ENCODE results near the gene GP1BA.

Gene GP1BA

DNA sequence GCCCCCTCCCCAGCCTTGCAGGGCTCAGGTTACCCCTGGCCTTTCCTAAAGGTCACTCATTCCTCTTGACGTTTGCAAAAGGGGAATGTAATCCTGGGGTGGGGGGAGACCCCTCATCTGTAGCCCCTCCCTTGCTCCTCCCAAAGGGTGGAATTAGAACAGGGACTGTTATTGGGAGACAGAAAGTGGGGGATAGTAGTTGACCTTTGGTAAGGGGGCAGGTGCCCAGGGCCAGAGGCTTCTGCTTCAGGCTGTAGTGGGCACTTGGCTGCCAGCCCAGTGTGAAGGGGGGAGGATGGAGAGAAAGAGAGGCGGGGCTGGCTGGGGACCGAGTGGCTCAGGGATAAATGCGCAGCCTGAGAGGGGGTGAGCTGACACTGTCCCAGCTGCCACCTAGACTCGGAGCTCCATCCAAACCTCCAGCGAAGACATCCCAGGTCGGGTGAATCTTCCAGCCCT is 18.7 kb downstream of the GP1BA start, which contains the start of gene ENO3:
Gene ENO3 (plus strand): TSS at position 374 of the 459 bp plus-strand sequence. CDS start 711 bp downstream, outside the sequence.
- DNase-seq (ENCODE audit: low read depth): no peak

GRCh38 chr17:4951486-4951885 is 19.4 kb downstream of the GP1BA start:
- no peak for DNase-seq (ENCODE audit: low read depth)

DNA sequence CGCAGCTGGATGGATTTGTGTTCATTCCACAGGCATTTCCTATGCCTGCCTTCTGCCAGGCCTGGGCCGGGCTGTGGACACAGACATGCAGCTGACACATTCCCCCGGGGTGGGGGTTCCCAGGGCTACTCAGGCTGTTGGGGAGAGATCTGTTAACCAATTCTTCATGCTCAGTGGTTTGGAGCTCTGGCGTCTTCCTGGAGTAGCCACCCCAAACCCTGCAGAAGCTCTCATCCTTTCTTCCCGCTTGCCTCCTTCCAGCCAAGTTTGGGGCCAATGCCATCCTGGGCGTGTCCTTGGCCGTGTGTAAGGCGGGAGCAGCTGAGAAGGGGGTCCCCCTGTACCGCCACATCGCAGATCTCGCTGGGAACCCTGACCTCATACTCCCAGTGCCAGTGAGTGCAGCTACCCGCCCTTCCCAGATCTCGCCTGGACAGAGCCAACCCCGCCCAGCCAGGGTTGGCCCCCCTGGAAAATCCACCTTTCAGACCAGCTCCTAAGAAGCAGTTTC is 21.4 kb downstream of the GP1BA start:
- no peak for DNase-seq (ENCODE audit: low read depth)

GRCh38 chr17:4955091-4955490 is 23.0 kb downstream of the GP1BA start:
- DNase-seq (ENCODE audit: low read depth): no peak

DNA sequence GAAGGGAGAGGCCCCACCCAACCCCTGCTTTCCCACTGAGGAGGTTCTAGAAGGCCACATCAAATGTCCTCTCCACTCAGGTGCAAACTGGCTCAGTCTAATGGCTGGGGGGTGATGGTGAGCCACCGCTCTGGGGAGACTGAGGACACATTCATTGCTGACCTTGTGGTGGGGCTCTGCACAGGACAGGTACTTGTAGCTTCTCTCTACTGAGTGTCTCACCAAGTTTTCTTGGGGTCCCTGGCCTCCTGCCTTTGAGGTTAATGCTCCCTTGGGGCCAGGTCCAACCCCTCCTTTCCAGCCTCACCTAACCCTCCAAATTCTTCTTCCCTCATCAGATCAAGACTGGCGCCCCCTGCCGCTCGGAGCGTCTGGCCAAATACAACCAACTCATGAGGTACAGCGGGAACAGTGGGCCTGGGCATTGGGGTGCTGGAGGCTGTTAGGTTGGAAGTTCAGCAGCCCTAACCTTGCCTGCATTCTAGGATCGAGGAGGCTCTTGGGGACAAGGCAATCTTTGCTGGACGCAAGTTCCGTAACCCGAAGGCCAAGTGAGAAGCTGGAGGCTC is 24.5 kb downstream of the GP1BA start:
- no peak for DNase-seq (ENCODE audit: low read depth)

DNA sequence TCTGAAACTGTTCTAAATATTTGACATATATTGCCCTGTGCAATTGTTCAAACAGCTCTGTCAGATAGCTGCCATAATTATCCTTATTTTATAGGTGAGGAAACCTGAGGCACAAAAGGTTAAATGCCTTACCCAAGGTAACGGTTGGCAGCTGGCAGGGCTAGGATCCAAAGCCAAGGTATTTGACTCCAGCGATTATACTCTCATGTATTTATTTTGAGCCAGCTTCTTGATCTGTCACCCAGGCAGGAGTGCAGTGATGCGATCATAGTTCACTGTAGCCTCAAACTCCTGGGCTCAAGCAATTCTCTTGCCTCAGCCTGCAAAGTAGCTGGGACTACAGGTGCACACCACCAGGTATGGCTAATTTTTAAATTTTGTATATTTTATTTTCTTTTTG is 26.0 kb downstream of the GP1BA start:
- no peak for DNase-seq (ENCODE audit: low read depth)

GRCh38 chr17:4959261-4959965 is 27.3 kb downstream of the GP1BA start:
- DNase-seq (ENCODE audit: low read depth): no peak

- no peak for DNase-seq (ENCODE audit: low read depth)
Observed at GRCh38 chr17:4960279-4960922, 28.3 kb downstream of the GP1BA start.

- no peak for DNase-seq (ENCODE audit: low read depth)
Observed at GRCh38 chr17:4965311-4965986, 33.4 kb downstream of the GP1BA start.

DNA sequence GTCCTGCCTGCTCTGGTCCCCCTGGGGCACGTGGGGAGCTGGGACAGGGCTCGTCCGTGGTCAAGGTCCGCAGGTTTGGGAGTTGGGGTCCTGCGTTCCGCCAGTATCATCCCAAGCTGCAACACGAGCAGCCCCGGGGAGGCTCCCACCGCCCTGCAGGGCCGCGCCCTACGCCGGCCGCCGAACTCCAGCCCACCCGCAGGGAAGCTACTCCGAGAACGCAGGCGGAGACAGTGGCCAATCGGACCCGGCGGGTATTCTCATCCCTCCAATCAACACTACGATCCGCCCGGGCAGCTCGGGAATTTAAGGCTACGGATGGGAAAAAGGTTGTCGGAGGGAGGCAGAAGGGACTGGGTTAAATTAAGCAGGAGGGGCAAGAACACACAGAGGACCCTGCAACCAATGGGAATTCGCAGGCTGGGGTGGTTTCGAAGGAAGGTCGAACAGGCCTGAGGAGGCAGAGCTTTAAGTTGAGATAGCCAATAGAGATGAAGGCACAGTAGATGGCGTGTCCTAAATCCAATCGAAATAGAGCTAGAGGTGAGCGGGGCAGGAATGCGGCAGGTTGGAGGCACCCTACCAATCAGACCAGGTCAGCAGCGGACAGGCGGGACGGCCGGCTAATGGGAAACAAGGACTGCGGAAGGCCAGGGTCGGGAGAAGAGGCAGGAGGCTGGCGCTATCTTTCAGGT is 34.9 kb downstream of the GP1BA start:
- DNase-seq (ENCODE audit: low read depth): peak; percentile 83

GRCh38 chr17:4967539-4968485 is 35.7 kb downstream of the GP1BA start, which contains the start of gene SPAG7:
SPAG7 (minus strand) TSS chr17:4967817; CDS start chr17:4967804, 13 bp downstream.
- DNase-seq (ENCODE audit: low read depth): peak; percentile 83

- DNase-seq (ENCODE audit: low read depth): no peak
Observed at GRCh38 chr17:4968486-4969046, 36.5 kb downstream of the GP1BA start.

DNA sequence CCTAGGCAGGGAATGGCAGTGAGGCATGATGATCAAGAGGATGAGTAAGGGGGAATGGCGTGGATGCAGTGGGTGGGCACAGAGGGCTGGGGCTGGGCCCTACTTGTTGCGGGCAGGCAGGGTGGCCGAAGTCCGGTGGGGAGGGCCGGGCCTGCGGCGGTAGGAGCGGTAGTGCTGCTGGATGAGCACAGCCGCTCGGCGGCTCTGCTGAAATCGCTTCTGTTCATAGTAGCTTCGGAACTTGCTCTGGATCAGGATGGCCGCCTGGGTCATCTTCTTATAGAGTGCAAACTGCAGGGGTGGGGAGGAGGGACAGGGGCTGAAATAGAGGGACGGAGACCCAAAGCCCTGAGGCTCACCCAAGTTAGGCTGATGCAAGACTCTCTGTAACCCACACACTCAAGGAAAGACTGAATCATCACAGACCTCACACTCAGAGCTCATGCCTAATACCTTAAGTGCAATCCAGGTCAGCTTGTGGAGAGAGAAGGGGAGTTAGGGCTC is 37.0 kb downstream of the GP1BA start:
- no peak for DNase-seq (ENCODE audit: low read depth)

- no peak for DNase-seq (ENCODE audit: low read depth)
Observed at GRCh38 chr17:4969551-4970173, 37.6 kb downstream of the GP1BA start.

DNA sequence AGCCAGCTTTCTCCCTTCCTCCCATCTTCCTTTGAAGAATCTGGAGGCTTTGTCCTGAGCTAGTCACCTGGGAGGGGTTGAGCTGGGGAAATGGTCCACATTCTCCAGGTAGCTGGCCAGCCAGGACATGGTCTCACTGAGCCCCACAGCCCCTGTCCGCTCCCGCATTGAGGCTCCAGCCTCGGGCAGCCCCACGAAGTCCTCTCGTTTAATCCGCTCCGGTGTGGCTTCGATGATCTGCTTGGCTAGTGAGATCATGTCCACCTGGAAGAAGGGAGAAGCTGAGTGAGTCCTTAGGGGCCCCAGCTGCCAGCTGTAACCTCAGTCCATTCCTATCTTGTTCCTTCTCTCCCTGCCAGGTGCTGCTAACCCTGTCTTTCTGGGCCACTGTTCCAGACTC is 38.2 kb downstream of the GP1BA start:
- DNase-seq (ENCODE audit: low read depth): no peak

DNA sequence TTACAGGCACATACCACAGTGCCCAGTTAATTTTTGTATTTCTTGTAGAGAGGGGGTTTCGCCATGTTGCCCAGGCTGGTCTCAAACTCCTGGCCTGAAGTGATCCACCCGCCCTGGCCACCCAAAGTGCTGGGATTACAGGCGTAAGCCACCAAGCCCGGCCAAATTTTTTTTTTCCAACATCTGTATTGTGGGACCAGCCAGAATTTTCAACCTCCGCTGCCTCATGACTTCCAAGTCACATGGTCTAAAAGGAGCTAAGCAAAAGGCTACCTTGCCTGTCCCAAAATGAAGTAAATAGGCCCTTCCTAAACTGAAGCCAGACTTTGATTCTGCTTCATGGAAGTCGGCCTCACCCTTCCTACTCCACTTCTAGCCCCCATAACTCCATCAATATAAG is 39.7 kb downstream of the GP1BA start:
- DNase-seq (ENCODE audit: low read depth): no peak

DNA sequence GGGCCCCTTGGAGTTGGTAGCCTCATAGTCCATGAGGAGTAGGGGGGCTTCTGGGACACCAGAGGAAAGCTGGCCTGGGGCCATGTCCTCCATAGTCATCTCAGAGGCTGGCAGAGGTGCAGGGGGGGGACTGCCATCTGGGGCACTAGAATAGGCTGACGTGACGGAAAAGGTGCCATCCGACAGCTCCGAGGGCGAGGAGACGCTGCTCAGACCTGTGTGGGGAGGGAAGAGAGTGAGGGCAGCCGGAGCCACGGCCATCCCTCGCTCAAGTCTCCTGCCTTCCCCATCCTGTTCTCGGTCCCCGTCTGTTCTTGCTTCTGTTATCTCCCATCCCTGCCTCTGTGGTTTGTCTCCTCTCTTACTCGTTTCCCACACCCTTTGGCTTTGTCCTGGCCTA is 40.2 kb downstream of the GP1BA start:
- DNase-seq (ENCODE audit: low read depth): no peak

GRCh38 chr17:4972752-4973151 is 40.7 kb downstream of the GP1BA start:
- no peak for DNase-seq (ENCODE audit: low read depth)

- DNase-seq (ENCODE audit: low read depth): no peak
Observed at GRCh38 chr17:4973256-4974114, 41.4 kb downstream of the GP1BA start.
